ENCODE results near the gene PDE6B.
"Not testable (repeated sequence)": the region's sequence is repeated elsewhere in the genome, so short reads cannot be mapped to it uniquely, and the experiment has no call there.

The PDE6B gene

GRCh38 chr4:622071-622995 is 3.0 kb upstream of the PDE6B start:
- DNase-seq = no peak

GRCh38 chr4:622996-623913 is 2.1 kb upstream of the PDE6B start:
- no peak for DNase-seq

- no peak for DNase-seq
These were observed 1.3 kb upstream of the PDE6B start for GRCh38 chr4:623914-624566.

GRCh38 chr4:625631-626161 is 323 bp downstream of the PDE6B start:
- DNase-seq = no peak

GRCh38 chr4:626201-627091 is 1.1 kb downstream of the PDE6B start:
- DNase-seq = no peak

GRCh38 chr4:627347-628125 is 2.2 kb downstream of the PDE6B start:
- no peak for DNase-seq

GRCh38 chr4:628311-628741 is 3.0 kb downstream of the PDE6B start:
- DNase-seq = no peak

GRCh38 chr4:628821-629635 is 3.7 kb downstream of the PDE6B start:
- no peak for DNase-seq

GRCh38 chr4:629636-629914 is 4.2 kb downstream of the PDE6B start:
- no peak for DNase-seq

- DNase-seq = no peak
These were observed 4.7 kb downstream of the PDE6B start for GRCh38 chr4:629915-630641.

- no peak for DNase-seq
These were observed 5.3 kb downstream of the PDE6B start for GRCh38 chr4:630656-631055.

GRCh38 chr4:632196-632790 is 6.9 kb downstream of the PDE6B start:
- DNase-seq = no peak

- DNase-seq = no peak
These were observed 7.6 kb downstream of the PDE6B start for GRCh38 chr4:632926-633325.

GRCh38 chr4:633406-633805 is 8.0 kb downstream of the PDE6B start:
- DNase-seq = no peak

GRCh38 chr4:633976-634598 is 8.7 kb downstream of the PDE6B start:
- no peak for DNase-seq

- no peak for DNase-seq
These were observed 9.2 kb downstream of the PDE6B start for GRCh38 chr4:634599-634985.

GRCh38 chr4:635066-635835 is 9.9 kb downstream of the PDE6B start:
- not testable (repeated sequence) for DNase-seq

Measured in fibroblast of skin of abdomen (primary cell).